NCI-H446 treated with DMSO at 0.1 percent for 48 hours (cell line): ENCODE measurements around the gene DKK3.
"Not testable (repeated sequence)": the region's sequence is repeated elsewhere in the genome, so short reads cannot be mapped to it uniquely, and the experiment has no call there.

ENCODE experiments used
- DNase-seq: peaks from one replicate; lab custom pipeline; 2025; lab: John Stamatoyannopoulos, UW

The DKK3 gene

DNA sequence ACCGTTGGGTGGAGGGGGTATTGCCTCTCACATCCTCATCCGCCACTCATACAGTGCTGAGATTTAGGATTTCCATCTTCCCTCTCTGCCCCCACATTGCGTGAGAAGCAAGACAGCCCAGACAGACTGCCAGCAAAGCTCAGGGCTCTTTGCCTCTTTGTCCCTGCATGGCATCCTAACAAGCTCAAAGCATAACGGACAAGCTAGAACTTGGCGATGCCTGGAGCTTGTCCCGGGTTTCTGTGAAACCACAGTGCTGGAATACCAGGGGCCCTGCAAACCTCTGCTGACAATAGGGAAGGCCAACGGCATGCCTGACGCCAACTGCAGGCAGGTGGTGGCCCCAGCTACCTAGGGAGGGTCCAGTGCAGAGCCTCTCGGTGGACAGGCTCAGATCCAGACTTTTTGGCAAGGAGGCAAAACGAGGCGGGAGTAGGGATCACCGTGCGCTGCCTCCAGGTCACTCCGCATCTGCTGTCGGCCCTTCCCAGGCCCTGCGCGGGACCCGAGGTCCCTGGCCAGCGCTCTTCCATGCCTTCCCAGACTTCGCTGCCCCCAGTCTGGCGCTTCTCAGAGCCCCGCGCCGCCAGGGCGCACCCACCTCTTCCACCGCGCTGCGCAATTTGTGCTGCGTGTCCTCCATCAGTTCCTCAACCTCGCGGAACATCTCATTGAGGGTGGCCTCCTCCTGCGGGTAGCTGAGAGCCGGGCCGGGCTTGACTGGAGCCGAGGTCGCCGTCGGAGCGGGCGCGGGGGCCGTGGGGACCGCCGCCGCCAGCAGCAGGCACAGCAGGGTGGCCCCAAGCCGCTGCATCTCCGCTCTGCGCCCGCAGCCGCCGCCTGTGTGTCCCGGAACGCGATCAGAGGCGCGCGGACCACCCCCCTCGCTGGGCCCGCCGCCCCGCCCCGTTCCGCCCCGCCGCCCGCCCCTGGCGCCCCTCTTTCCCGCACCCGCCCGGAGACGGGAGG is at the start of gene DKK3:
Gene DKK3 (minus strand): TSS at position 858 of the 969 bp plus-strand sequence. CDS start 44 bp downstream, at position 814.
- DNase-seq = no peak

- no peak for DNase-seq
Measured at GRCh38 chr11:12057299-12057980, 49.0 kb upstream of the DKK3 start.

DNA sequence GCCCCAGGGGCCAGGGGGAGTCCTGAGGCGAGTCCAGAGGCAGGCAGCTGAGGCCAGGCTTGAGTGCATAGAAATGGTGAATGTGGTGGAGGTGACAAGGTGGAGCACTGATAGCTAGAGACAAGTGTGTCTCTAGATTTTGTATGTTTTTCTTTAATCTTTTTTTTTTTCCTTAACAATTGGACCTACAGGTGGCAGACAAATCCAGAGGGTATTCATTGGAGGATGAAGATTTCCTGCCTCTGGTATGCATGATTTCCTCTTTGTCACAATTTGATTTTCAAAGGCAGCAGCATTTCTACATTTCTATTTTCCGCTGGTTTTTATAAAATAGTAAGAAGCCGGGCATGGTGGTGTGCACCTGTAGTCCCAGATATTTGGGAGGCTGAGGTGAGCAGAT is 47.7 kb upstream of the DKK3 start:
- DNase-seq = no peak

DNA sequence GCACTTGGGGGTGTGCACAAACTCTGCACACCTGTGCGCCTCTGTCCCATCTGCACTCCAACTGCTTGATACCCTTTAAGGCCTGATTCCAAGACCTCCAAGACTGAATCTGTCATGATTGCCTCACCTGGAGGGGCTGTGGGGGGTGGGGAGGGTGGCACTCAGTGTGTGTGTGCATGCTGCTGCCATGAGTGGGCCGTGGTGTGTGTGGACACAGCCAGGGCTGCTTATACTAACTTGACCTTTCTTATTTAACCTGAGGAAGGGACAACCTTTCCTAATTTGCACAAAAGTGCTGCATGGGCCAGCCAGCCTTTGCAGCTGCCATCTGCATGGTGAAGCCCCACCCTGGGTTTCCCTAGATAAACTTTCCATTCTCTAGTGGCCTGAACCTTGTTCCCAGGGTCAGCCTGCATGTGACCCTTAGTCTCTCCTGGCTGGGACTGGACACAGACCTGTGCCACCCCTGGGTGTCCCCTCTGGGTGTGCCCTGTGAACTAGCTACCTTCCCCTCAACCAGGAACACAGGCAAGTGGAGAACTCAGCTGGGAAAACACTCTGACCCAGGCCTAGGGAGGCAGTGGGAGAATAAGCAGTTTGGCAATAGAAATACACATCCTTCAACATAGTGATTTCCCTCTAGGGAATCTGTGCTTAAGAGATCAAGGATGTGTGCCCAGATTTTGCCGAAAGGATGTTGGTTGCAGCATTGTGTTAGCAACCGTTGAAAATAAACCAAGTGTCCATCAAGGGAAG is 45.4 kb upstream of the DKK3 start:
- DNase-seq = no peak

DNA sequence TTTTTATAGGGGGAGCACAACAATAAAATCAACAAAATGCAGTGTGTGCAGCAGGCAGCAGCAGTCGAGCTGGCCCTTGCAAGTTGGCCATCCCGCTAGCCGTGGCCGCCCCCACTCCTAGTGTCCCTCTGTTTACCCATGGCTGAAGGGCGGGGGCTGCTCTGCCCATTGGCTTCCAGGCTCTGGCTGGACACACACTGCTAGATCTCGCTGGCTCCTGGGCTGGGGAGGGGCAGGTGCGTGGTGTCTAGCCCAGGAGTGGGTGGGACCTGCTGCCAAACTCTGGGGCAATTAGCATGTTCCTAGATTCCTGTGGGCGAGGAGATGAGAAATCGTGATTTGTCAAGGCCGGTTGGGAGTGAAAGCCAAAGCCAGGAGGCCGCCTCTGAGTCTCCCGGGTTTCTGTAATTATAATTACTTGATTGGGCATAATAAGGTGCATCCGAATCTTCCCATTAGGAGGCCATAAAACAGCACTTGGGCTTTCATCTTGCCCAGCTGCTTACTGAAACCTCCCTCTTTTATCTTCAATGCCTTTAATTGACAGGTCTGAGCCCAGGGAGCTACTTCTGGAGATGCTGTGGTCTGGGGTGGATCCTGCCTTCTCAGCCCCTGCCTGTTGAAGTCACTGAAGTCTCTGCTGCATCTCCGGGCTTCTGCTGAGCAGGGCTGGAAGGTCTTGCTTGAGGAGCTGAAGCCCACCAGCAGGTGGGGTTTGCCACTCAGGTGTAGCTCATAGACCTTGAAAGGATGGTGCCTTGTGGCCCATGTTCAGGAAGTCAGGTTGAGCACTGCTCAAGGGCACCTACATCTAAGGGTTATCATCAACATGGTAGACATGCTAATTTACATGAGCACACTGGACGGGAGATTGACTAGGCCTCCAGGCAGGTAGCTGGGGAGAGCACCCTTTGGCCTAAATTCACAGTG is 44.5 kb upstream of the DKK3 start:
- DNase-seq = no peak

GRCh38 chr11:12051287-12051662 is 42.8 kb upstream of the DKK3 start:
- DNase-seq = no peak

GRCh38 chr11:12050470-12051286 is 42.3 kb upstream of the DKK3 start:
- DNase-seq = peak; percentile 61

GRCh38 chr11:12048936-12049790 is 40.7 kb upstream of the DKK3 start:
- no peak for DNase-seq

DNA sequence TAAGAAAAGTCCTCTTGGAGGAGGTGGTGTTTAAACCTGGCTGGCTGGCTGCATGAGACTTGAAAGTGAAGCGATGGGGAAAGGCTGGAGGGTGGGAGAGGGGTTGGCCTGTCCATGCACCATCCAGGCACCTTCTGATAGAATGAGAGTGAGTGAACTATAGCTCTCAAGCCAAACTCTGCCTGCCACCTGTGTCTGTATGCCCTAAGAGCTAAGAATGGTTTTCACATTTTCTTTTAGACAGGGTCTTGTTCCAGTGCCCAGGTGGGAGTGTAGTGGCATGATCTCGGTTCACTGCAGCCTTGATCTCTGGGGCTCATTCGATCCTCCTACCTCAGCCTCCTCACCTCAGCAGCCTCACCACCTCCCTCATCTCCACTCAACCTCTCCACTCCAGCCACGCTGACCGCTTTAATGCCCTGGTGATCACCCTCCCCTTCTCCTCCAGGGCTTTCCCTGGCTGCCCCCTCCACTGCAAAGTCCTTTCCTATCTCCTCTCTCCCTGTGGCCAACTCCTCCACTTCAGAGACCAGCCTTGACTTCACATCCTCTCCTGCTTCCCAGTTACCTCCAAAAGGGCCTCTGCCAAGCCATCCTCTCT is 38.3 kb upstream of the DKK3 start:
- no peak for DNase-seq

- no peak for DNase-seq
Measured at GRCh38 chr11:12045914-12046635, 37.6 kb upstream of the DKK3 start.

DNA sequence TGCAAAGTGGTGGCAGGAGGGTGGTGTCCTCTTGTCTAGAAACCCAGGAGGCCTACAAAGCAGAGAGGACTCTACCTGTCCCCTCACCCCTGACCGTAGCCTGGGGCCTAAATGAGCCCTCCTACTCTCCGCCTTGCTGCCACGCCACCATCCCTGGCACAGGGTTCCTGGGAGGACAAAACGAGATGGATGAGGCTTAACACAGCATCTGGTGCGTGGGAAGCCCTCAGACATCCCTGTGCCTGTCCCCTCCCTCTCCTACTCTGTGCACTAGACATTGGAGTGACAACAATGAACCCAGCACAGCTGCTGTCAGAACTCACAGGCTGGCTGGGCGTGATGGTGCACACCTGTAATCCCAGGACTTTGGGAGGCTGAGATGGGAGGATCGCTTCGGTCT is 36.4 kb upstream of the DKK3 start:
- no peak for DNase-seq

DNA sequence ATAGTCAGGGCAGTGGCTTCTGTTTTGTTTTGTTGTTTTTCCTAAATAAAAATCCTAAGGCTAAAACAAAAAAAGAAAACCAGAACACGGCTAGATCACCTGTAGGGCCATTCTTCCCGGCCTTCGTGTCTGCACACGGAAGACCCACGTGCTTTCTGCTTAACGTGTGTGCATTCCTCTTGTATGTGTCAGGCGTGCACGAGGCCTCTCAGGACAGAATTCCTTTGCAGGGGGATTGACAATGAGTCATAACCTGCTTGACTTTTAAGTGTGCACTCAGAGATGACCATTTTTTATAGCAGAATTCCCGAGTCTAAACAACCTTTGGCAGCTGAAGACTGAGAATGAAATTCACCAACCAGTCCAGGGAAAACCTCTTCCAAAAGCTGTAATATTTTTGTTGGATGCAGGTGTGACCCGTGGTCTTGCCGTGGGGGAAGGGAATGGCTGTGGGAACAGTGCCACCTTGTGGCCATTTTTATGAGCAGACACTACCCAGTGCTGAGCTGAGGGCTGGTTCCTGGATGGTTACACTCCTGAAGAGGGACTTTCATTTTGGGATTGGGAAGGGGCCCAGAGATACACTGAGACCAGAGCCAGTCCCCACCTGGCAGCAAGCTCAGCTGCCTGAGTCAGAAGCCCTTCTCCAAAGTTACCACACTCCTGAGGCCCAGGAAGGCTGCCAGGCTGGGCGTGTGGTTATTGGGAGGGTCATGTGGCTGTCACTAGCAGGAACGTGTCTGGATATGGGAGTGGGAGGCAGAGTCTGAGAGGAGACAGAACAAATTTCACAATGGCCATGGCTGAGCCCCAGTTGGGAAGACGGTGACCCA is 35.7 kb upstream of the DKK3 start:
- peak; percentile 38 for DNase-seq

GRCh38 chr11:12043221-12043620 is 34.8 kb upstream of the DKK3 start:
- DNase-seq = no peak

GRCh38 chr11:12042215-12042676 is 33.8 kb upstream of the DKK3 start:
- DNase-seq = no peak

GRCh38 chr11:12040719-12041118 is 32.3 kb upstream of the DKK3 start:
- DNase-seq = not testable (repeated sequence)

- no peak for DNase-seq
Measured at GRCh38 chr11:12032968-12033367, 24.5 kb upstream of the DKK3 start.

- DNase-seq = no peak
Measured at GRCh38 chr11:12031856-12032544, 23.6 kb upstream of the DKK3 start.
